Left ventricle myocardium inferior (tissue), 1 donor: ENCODE measurements around the gene SBF2. TPM values are rescaled to one million over a fixed set of nuclear protein-coding genes. Genes with fewer than 3 reads are reported as not detected.

ENCODE experiments used
- DNase-seq: peaks from one replicate; pipeline ENCODE4 v3.0.0-alpha.2; 2020
- H3K27ac ChIP-seq: fragments of 200-600 bp; replicated peaks from 2 replicates; pipeline ENCODE4 v1.8.0; 2021
- H3K27me3 ChIP-seq: fragments of 200-600 bp; 2 replicates; pipeline ENCODE4 v1.8.0; 2021; ENCODE audit warnings: low read depth
- H3K36me3 ChIP-seq: fragments of 200-600 bp; 2 replicates; pipeline ENCODE4 v1.8.0; 2021
- H3K4me1 ChIP-seq: fragments of 200-600 bp; 2 replicates; pipeline ENCODE4 v1.8.0; 2021
- H3K4me3 ChIP-seq: fragments of 200-600 bp; 2 replicates; pipeline ENCODE4 v1.8.0; 2021; ENCODE audit warnings: mild to moderate bottlenecking, moderate library complexity
- H3K9me3 ChIP-seq: fragments of 200-600 bp; replicated peaks from 2 replicates; pipeline ENCODE4 v1.8.0; 2021
- CTCF ChIP-seq: fragments of 200-600 bp; IDR thresholded peaks from 2 replicates; pipeline ENCODE4 v1.8.0; 2021; ENCODE audit warnings: antibody characterized with exemption, mild to moderate bottlenecking, borderline replicate concordance
- intact Hi-C: fragments of 100-400 bp; cut with micrococcal nuclease; formaldehyde crosslinking; loops from one replicate; pipeline ENCODE4 v1.11.0; 2022
- total RNA-seq: library from RNA; stranded (reverse); fragmentation: NEBNext Ultra II Directional; extraction: Animal tissue kit (Norgen Biotek cat#: 25700); gene quantifications from one replicate; pipeline ENCODE4 v1.2.1, GENCODE V29; 2021
- donor health status: DM: no; HTN: yes; CAD: no; lungs with severe emphysema.

SBF2 gene
- total RNA-seq, 1 donor from 2014 or later = 17.8 TPM

GRCh38 chr11:10301656-10302358, 7.8 kb upstream of the SBF2 start:
- H3K9me3 ChIP-seq = no peaks in the 10 kb centered on the region
- peaks cover 47% of the 10 kb centered on the region for H3K4me1 ChIP-seq
- no peaks in the 10 kb centered on the region for H3K27me3 ChIP-seq
- H3K27ac ChIP-seq = peak overlapping the region; percentile 91
- intact Hi-C loops = no loop called here
- no peaks in the 10 kb centered on the region for H3K36me3 ChIP-seq
- peak overlapping the region; percentile 82 for H3K4me3 ChIP-seq
- no peak for DNase-seq
- TF ChIP-seq CTCF = no peak

- Histone ChIP-seq H3K9me3 (no peaks in the 10 kb centered on the region), H3K4me3 (no peak overlapping the region), H3K27ac (no peak overlapping the region), H3K36me3 (no peaks in the 10 kb centered on the region), H3K4me1 (peaks cover 34% of the 10 kb centered on the region), H3K27me3 (no peaks in the 10 kb centered on the region)
- TF ChIP-seq CTCF = no peak
- DNase-seq = no peak
- intact Hi-C loops = no loop called here
Observed at GRCh38 chr11:10298342-10298741, 4.3 kb upstream of the SBF2 start.

- DNase-seq = no peak
- Histone ChIP-seq H3K27ac (peak overlapping the region; percentile 96), H3K4me3 (peak overlapping the region; percentile 88), H3K4me1 (peaks cover 44% of the 10 kb centered on the region), H3K36me3 (no peaks in the 10 kb centered on the region), H3K27me3 (no peaks in the 10 kb centered on the region), H3K9me3 (no peaks in the 10 kb centered on the region)
- intact Hi-C loops = no loop called here
- no peak for TF ChIP-seq CTCF
Observed at GRCh38 chr11:10295064-10295901, 1.3 kb upstream of the SBF2 start.

GRCh38 chr11:10294290-10294953, 403 bp upstream of the SBF2 start:
- Histone ChIP-seq H3K27me3 (no peaks in the 10 kb centered on the region), H3K4me3 (peak overlapping the region; percentile 88), H3K27ac (peak overlapping the region; percentile 96), H3K36me3 (no peaks in the 10 kb centered on the region), H3K9me3 (no peaks in the 10 kb centered on the region), H3K4me1 (peaks cover 49% of the 10 kb centered on the region)
- no peak for TF ChIP-seq CTCF
- peak; percentile 50 for DNase-seq
- intact Hi-C loops = no loop called here

- H3K4me1 ChIP-seq = peaks cover 58% of the 10 kb centered on the region
- DNase-seq = no peak
- H3K9me3 ChIP-seq = no peaks in the 10 kb centered on the region
- H3K36me3 ChIP-seq = no peaks in the 10 kb centered on the region
- no peaks in the 10 kb centered on the region for H3K27me3 ChIP-seq
- H3K4me3 ChIP-seq = no peak overlapping the region
- no peak overlapping the region for H3K27ac ChIP-seq
- TF ChIP-seq CTCF = no peak
- intact Hi-C loops = no loop called here
Observed at GRCh38 chr11:10291801-10292638, 2.0 kb downstream of the SBF2 start.
